NCI-H1417 treated with DMSO at 0.1 percent for 48 hours (cell line): ENCODE results near the gene COL27A1.
"Not testable (repeated sequence)": the region's sequence is repeated elsewhere in the genome, so short reads cannot be mapped to it uniquely, and the experiment has no call there.

ENCODE experiments used
- DNase-seq: peaks from one replicate; lab custom pipeline; 2025; lab: John Stamatoyannopoulos, UW

Gene COL27A1

DNA sequence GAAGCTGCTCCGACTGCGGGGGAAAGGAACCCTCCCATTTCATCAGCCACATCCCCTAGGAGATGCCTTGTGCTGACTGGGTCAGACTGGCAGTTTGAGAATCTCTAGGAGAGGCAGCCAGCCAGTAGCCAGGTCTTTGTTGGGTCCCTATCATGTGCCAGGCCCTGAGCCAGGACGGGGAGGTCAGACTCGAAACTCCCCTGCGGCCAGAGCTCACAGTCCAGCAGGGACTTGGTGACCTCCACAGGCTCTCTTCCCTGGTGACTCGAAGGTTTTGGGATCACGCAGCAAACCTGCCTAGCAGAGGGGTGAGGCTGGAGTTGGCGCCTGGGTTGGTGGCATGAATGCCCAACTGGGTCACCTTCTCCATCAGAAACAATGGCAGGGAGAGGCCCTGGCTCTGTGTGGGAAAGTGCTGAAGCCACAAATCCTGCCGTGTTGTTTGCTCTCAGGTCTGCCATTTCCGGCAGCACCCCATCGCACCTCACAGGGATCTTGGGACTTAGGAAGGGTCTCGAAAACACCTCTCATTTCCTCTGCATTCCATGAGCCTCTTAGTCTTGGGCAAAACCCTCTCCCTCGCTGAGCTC, 153.1 kb downstream of the COL27A1 start:
- no peak for DNase-seq

DNA sequence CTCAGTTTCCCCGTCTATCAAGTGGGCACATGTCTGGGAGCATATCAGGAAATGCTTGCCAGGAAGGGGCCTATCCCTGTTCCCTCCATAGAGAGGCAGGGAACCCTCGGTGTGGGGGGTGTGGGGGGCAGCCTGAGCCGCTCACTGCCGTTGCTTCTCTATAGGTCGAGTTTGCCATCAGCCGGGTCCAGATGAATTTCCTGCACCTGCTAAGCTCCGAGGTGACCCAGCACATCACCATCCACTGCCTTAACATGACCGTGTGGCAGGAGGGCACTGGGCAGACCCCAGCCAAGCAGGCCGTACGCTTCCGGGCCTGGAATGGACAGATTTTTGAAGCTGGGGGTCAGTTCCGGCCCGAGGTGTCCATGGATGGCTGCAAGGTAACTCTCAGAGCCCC, 153.8 kb downstream of the COL27A1 start:
- DNase-seq = no peak

DNA sequence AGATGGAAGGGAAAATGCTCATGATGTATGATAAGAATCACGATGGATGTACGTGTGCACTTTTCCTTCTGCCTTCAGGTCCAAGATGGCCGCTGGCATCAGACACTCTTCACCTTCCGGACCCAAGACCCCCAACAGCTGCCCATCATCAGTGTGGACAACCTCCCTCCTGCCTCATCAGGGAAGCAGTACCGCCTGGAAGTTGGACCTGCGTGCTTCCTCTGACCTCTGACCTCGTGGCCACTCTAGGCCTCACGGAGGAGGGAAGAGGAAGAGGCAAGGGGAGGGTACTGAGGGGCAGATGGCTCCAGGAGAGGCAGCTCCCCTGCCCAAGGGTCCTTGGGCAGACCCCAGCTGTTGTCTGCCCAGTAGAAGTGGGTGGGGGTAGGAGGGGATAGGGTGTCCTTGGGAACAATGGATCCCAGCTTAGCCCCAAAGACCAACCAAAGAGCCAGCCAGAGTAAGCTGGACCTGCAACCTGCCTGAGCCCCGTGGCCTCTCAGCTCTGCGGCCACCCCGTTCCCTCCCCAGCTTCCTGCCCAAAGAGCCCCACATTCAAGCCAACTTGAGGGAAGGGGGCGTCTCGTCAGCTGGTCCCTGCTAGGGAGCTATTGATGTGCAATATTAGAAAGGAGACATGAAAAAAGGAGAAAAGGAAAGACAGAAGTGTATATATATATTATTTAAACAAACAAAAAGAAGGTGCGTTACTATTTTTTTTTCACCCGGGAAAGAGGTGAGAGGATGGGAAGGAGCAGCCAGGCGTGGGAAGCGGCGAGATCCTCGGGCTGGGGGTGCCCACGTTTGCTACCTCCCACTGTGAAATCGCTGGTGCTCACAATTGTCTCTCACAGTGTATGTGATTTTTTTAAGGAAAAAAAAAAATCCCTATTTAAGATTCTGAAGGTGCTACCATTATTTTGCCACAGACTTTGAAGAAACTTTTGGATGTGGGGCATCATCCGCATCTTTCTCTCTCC, 155.4 kb downstream of the COL27A1 start:
- DNase-seq = no peak

DNA sequence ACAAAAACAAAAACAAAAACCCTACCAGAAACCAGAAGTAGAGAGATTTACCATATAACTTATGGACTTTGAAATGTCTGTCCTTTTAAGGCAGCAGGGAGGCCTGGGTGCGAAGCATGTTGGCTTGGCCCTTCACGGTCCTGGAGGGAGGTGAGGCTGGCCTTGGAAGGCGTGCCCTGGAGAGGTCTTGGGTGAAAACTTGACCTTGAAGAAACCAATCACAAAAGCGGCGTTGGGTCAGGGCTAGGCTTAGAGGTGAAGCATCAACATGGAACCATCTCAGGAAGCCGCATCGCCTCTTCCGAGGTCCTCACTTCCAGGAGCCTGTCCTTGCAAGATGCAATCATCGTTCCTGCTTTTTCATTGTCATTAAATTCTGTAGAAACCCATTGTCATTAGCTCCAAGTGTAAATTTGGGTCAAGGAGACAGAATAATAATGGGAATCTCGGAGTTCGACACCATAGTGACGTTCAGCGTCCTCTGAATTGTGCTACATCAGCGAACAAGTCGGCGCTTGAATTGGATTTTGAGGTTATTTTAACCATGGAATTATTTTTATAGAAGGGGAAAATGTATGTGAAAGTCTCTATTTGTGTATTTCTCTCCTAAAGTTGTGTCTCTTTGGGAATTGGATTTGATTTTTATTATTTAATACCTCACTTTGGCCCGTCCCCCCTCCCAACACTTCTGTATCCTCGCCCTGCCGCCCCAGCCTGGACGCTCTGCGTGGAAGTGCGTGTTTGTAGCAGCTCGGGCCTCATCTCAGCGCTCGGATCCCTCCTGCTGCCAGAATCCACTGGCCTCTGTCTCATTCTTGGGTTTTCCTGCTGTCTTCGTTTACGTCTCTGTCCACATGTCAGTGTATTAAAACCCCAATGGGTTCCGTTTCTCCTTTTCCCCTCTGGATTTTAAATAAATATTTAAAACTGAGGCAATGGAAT, 156.5 kb downstream of the COL27A1 start:
- DNase-seq = no peak

DNA sequence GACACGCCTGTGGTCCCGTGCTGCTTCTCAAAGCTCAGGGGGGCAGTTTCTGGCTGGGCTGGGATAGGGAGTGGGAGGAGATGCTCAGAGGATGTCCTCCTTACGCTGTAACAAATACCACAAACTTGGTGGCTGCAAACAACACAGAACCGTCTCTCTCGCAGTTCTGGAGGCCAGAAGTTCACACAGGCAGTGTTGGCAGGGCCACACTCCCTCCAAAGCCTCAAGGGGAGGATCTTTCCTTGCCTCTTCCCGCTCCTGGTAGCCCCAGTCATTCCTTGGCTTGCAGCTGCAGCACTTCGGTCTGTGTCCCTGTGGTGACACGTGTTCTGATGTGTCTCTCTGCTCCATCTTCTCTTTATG, 157.2 kb downstream of the COL27A1 start:
- no peak for DNase-seq

DNA sequence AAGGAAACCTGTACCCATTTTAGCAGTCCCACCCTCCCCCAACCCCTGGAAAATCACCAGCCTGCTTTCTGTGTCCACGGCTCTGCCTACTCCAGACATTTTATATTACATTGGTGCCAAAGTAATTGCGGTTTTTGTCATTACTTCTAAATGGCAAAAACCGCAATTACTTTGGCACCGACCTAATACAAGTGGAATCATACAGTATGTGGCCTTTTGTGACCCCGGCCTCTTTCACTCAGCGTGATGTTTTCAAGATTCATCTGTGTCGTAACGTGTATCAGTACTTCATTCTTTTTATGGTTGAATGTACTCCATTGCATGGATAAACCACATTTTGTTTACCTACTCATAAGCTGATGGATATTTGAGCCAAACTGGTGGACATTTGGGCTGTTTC, 157.8 kb downstream of the COL27A1 start:
- no peak for DNase-seq

DNA sequence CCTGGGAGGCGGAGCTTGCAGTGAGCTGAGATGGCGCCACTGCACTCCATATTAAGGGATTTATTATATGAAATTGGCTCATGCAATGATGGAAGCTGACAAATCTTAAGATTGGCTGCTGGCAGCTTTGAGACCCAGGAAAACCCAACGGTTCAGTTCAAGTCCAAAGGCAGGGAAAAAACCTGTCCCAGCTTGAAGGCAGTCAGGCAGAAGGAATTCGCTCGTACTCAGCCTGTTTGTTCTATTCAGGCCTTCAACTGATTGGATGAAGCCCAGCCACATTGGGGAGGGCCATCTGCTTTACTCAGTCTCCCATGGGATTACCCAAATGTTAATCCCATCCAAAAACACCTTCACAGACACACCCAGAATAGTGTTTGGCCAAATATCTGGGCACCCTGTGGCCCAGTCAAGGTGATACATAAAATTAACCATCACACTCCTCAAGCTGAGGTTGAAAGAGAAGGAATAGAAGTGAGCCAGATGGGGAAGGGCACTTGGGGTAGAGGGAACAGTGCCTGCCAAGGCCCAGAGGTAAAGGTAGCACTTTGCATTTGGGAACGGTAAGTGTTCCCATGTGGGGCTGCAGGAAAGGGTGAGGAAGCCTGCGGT, 159.0 kb downstream of the COL27A1 start:
- no peak for DNase-seq

DNA sequence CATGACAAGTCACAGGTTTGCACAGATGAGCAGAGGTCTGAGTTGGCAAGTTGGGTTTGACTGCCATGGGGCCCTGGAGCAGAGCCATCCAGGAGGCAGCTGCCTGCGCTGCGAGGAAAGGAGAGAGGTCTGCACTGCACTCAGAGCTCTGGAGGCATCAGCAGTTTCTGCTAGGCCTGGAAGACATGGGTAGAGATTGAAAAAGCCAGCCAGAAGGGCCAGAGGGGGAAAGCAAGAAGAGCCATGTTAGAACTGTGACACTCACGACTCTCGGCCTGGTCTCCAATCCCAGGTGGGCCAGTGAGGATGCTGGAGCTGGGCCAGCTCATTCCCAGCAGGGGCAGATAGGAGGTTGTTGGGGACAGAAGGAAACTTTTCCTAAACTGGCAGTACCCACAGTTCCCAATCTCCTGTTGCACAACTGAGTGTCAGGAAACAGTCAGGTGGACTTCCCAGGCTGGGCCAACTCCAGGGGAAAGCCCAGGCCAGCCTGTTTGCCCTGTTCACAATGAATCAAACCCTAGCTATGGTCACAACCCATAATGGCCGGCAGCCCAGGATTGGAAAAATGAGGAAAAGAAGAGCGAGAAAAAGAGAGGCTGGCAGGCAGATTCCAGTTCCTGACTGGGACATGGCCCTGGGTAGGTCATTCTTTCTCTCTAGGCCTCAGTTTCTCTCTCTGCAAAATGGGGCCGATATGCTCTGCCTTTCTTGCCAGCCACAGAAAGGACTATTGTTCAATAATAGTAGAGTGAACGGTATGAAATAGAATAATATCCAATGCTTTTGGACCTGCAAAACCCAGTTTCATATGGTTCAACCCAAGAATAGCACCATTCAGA, 159.8 kb downstream of the COL27A1 start:
- no peak for DNase-seq

DNA sequence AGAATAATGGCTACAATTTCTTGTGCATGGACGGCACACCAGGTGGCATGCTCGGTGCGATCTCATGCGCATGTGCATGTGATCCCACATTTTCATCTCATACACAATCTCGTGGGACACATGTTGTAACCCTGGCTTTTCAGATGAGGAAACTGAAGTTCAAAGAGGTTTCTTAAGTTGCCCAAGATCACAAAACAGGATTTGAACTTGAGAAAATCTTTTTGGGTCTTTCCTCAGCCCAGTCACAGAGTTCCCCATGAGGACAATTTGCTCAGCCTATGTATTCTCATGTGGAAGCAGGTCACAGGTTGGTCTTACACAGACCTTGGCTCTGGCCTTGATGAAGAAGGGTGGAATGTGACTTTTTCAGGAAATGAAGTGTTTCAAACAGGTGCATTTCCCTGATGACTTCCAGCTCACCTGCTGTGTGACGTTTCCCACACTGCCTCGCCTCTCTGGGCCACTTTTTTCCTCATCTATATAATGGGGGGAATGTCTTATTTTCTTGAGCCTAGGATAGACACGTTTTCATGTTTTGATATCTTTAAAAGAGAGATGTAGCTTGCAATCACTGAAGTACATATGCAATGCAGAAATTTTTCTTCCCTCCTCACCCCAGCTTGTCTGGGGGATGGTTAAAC, 160.5 kb downstream of the COL27A1 start:
- no peak for DNase-seq

DNA sequence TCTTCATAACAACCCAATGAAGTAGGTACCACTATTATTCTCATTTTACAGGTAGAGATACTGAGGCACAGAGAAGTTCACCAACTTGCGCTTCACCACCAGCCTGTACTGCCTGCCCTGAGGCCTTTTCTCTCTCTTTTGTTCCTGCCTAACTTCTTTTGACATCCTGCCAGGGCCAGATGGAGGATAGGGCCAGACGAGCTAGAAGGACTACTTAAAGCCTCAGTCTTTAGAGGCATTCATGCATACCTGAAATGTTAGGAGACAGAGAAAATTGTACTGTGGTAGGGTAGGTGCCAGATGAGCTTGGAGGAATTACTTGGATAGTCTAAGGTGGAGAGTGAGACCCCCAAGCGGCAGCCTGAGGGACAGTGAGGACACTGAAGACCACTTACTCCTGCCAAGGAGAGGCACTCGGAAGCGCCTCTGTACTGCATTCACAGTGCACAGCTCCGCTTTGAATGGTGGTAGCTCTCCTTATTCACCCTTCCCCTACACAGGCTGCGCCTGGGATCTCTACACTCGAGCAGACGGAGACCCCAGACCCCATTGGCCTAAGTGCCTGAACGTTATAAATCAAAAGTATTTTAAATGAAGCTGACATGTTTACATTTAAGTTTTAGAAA, 161.4 kb downstream of the COL27A1 start:
- DNase-seq = no peak

DNA sequence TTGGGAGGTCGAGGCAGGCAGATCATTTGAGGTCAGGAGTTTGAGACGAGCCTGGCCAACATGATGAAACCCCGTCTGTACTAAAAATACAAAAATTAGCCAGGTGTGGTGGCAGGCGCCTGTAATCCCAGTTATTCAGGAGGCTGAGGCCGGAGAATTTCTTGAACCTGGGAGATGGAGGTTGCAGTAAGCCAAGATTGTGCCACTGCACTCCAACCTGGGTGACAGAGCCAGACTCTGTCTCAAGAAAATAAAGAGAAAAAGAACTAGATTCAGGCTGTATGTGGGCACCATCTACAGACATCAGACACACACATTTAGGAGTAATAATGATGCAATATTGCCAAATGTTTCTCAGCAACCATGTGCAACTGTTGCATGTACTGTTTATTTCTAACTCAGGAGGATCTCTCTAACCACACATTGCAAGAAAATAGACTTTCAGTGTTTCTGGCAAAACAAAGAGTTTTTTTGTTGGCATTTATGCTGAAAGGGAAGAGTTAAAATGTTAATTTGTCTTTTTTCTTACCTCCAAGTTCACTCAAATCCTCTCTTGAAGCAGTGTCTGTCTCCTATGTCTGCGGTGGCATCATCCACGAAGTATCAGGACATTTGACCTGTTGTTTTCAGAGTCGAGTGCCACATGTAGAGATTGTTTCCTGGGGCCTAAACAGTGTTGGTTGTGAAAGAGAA, 162.5 kb downstream of the COL27A1 start:
- DNase-seq = no peak

DNA sequence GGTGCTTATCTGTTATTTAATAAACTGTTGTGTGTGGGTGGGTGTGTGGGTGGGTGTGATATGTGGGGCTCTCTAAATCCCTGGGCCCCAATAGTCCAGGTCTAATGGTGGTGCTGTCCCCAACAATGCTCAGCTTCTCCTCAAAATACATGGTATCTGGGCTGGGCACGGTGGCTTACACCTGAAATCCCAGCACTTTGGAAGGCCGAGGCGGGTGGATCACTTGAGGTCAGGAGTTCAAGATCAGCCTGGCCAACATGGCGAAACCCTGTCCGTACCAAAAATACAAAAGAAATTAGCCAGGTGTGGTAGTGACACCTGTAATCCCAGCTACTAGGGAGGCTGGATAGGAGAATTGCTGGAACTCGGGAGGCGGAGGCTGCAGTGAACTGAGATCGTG, 163.1 kb downstream of the COL27A1 start:
- no peak for DNase-seq

DNA sequence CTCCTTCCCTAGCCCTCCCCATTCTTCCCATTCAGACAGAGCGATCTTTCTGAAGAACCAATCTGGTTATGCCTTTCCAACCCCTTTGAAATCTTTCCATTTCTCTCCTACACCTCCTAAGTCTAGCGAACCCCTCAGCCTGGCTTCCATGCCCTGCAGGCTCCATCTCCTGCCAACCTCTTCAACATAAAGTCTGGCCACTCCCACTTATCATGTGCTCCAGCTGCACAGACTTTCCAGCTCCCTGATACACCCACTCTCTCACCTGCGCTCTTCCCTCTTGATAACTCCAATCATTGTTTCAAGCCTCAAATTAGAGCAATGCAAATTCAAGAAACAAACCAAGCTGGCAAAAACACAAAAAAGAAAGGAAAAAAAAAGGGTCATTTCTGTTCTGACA, 163.8 kb downstream of the COL27A1 start:
- DNase-seq = no peak

DNA sequence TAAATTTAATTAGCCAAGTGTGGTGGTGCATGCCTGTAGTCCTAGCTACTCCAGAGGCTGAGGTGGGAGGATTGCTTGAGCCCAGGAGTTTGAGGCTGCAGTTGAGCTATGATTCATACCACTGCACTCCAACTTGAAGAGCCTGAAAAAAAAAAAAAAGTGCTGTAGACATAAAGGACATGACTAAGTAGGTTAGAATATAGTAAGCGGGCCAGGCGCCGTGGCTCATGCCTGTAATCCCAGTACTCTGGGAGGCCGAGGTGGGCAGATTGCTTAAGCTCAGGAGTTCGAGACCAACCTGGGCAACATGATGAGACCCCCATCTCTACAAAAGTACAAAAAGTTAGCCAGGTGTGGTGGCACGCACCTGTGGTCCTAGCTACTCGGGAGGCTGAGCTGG, 165.4 kb downstream of the COL27A1 start:
- not testable (repeated sequence) for DNase-seq

DNA sequence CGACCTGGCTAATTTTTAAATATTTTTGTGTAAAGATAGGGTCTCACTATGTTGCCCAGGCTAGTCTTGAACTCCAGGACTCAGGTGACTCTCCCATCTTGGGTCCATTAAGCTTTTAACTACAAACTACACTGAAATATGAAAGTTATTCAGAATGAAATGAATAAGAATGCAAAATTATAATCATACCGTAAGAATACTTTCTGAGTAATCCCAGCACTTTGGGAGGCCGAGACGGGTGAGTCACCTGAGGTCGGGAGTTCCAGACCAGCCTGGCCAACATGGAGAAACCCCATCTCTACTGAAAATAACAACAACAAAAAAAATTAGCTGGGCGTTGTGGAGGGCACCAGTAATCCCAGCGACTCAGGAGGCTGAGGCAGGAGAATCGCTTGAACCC, 166.4 kb downstream of the COL27A1 start:
- no peak for DNase-seq

DNA sequence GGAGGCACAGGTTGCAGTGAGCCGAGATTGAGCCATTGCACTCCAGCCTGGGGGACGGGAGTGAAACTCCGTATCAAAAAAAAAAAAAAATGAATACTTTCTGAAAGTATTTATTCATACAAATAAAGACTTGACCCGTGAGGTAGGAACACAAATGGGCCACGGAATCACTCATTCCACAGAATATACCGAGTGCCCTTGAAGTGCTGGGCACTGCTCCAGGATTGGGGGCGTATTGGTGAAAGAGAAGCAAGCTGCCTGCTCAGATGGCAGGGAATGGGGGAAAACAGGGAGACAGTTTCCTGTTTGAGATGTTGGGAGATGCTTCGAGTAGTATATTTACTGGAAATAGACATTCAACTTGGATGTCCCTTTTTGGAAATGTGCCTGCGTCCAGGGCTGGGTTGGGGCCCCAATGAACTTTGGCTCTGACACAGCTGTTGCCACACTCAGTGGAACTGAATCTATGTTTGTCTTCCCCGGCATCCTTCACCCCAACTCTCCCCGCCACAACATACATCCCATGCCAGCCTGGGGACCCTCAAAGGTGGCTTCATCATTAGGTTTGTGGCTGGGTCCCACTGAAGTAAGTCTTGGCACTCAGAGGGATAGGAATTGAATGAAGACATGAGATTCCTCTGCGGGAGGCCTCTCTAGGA, 167.0 kb downstream of the COL27A1 start:
- DNase-seq = not testable (repeated sequence)

DNA sequence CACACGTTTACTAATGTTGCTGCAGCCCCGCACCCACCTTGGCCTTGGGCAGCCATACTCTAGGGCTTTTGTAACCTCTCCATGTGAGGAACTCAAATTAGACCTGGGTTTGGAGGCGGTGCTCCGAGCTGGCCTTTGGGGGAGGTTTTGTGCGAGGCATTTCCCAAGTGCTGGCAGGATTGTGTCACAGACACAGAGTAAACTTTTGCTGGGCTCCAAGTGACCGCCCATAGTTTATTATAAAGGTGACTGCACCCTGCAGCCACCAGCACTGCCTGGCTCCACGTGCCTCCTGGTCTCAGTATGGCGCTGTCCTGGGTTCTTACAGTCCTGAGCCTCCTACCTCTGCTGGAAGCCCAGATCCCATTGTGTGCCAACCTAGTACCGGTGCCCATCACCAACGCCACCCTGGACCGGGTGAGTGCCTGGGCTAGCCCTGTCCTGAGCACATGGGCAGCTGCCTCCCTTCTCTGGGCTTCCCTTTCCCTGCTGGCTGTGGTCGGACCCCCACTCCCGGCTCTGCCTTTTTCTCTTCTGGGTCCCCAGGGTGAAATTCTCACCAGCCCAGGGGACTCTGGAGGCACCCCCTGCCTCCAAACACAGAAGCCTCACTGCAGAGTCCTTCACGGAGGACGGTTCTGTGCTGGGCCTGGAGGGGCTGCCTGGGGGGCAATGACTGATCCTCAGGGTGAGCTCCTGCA, 167.6 kb downstream of the COL27A1 start, which contains the start of gene ORM1:
ORM1 (plus strand) TSS at position 268 of the 701 bp plus-strand sequence; CDS start at position 304, 36 bp downstream.
- not testable (repeated sequence) for DNase-seq

DNA sequence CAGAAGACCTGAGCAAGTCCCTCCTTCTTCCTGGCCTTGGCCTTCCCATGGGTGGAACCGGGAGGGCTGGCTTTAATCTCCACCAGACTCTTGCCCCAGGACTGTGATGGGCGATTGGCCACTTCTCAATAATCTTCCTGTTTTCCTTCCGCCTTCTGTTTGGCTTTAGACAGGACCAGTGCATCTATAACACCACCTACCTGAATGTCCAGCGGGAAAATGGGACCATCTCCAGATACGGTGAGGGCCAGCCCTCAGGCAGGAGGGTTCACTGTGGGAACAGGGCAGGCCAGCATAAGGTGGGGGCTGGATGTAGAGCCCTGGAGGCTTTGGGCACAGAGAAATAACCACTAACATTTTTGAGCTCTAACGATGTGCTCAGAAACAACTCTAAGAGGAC, 168.5 kb downstream of the COL27A1 start:
- DNase-seq = not testable (repeated sequence)
